Left renal pelvis (tissue), 4 donors: ENCODE measurements around the gene UTS2B. TPM values are rescaled to one million over a fixed set of nuclear protein-coding genes. Genes with fewer than 3 reads are reported as not detected.
"Not testable (repeated sequence)": the region's sequence is repeated elsewhere in the genome, so short reads cannot be mapped to it uniquely, and the experiment has no call there.

Source experiments
- DNase-seq, 4 donors: peaks; one replicate each; pipeline ENCODE4 v3.0.0-alpha.2; 2013; ENCODE audit warnings: low read depth in 4 of 4, low spot score in 3 of 4
- polyA plus RNA-seq, 4 donors: library from polyadenylated mRNA; unstranded; fragments of 120-200 nt; gene quantifications; one replicate each; pipeline ENCODE4 v1.2.1, GENCODE V29; 2013; ENCODE audit not compliant: insufficient read length in 4 of 4

Gene UTS2B
- polyA plus RNA-seq, 4 donors = 0.52 to 1.9 (median 0.87) TPM

GRCh38 chr3:191253089-191253799 lies 77.1 kb downstream of the UTS2B start:
- no peak for DNase-seq

GRCh38 chr3:191246630-191247029 lies 83.7 kb downstream of the UTS2B start:
- DNase-seq = no peak

GRCh38 chr3:191246034-191246433 lies 84.3 kb downstream of the UTS2B start:
- not testable (repeated sequence) for DNase-seq

- DNase-seq = no peak
Observed at GRCh38 chr3:191244242-191244867, 86.0 kb downstream of the UTS2B start.

- DNase-seq = no peak
Observed at GRCh38 chr3:191240486-191240885, 89.8 kb downstream of the UTS2B start.

GRCh38 chr3:191239407-191240031 lies 90.8 kb downstream of the UTS2B start:
- no peak for DNase-seq

- no peak for DNase-seq
Observed at GRCh38 chr3:191238321-191238817, 92.0 kb downstream of the UTS2B start.

GRCh38 chr3:191237047-191237882 lies 93.1 kb downstream of the UTS2B start:
- DNase-seq = peak in 1 of 4 donors; percentile 11

- peak in 2 of 4 donors; percentile 4 to 33 for DNase-seq
Observed at GRCh38 chr3:191236646-191237045, 93.7 kb downstream of the UTS2B start.

- DNase-seq = no peak
Observed at GRCh38 chr3:191235331-191236314, 94.7 kb downstream of the UTS2B start.

GRCh38 chr3:191234216-191234615 lies 96.1 kb downstream of the UTS2B start:
- DNase-seq = no peak

GRCh38 chr3:191227541-191227940 lies 102.8 kb downstream of the UTS2B start:
- DNase-seq = no peak

- DNase-seq = no peak
Observed at GRCh38 chr3:191221638-191222037, 108.7 kb downstream of the UTS2B start.

- DNase-seq = no peak
Observed at GRCh38 chr3:191220908-191221307, 109.4 kb downstream of the UTS2B start.

- no peak for DNase-seq
Observed at GRCh38 chr3:191217301-191217700, 113.0 kb downstream of the UTS2B start.

Other genes with a start within 250 kb of the UTS2B start
- 10 to 100 TPM in 3 of 4 donors, 1 to 10 TPM in 1; 9.4 to 17.9 (median 12.1) TPM for gene OSTN, start 131.3 kb downstream of the UTS2B start, polyA plus RNA-seq
- 100 to 1,000 TPM in 1 of 4 donors, 10 to 100 TPM in 3; 72.2 to 115 (median 75.4) TPM for gene CCDC50, start 1.1 kb downstream of the UTS2B start, polyA plus RNA-seq
- not detected for gene PYDC2, start 130.6 kb upstream of the UTS2B start, polyA plus RNA-seq